HepG2 (cell line): ENCODE measurements around the gene KIF3C. TPM values are rescaled to one million over a fixed set of nuclear protein-coding genes. Genes with fewer than 3 reads are reported as not detected.
A peak's percentile ranks its signal among the peaks of the same experiment; 100 is the strongest.

Source experiments
- ATF7 ChIP-seq, 2 experiments: fragments of 450-650 bp in 1 of 2; sonication (generic) in 1 of 2; formaldehyde crosslinking in 1 of 2; IDR thresholded peaks; 2 replicates each; pipeline versions ENCODE4 v1.4.0 to v1.6.1; 2016 to 2020; ENCODE audit warnings: antibody characterized with exemption in 1 of 2, mild to moderate bottlenecking in 1 of 2, missing genetic modification reagents in 1 of 2
- HMGXB3 ChIP-seq: sonication (generic); formaldehyde crosslinking; IDR thresholded peaks from 2 replicates; pipeline ENCODE4 v1.4.0; 2020; ENCODE audit warnings: missing genetic modification reagents, borderline replicate concordance
- HNF4A ChIP-seq: sonication (generic); formaldehyde crosslinking; IDR thresholded peaks from 2 replicates; pipeline ENCODE4 v1.4.0; 2020; ENCODE audit warnings: missing genetic modification reagents
- KDM1A ChIP-seq: IDR thresholded peaks from 2 replicates; pipeline ENCODE4 v1.6.1; 2016; ENCODE audit warnings: missing compliant biosample characterization
- KDM5A ChIP-seq: fragments of 200-600 bp; sonication (generic); IDR thresholded peaks from 2 replicates; pipeline ENCODE4 v1.7.0; 2018; ENCODE audit warnings: antibody characterized with exemption, mild to moderate bottlenecking, low read length, borderline replicate concordance
- MEIS1 ChIP-seq: sonication (generic); formaldehyde crosslinking; IDR thresholded peaks from 2 replicates; pipeline ENCODE4 v1.9.0; 2021; ENCODE audit warnings: mild to moderate bottlenecking, missing genetic modification reagents, moderate library complexity, borderline replicate concordance
- NONO ChIP-seq, 2 experiments: fragments of 450-650 bp in 1 of 2; sonication (generic) in 1 of 2; formaldehyde crosslinking in 1 of 2; IDR thresholded peaks in 1 of 2; conservative IDR thresholded peaks in 1 of 2; 2 replicates each; pipeline versions ENCODE4 v1.6.1 to v1.8.0; 2017 to 2022; ENCODE audit warnings: mild to moderate bottlenecking in 1 of 2, missing genetic modification reagents in 1 of 2, moderate library complexity in 1 of 2
- RARG ChIP-seq: sonication (generic); formaldehyde crosslinking; IDR thresholded peaks from 2 replicates; pipeline ENCODE4 v1.4.0; 2020; ENCODE audit warnings: low read depth, mild to moderate bottlenecking, missing genetic modification reagents
- SSRP1 ChIP-seq: IDR thresholded peaks from 2 replicates; pipeline ENCODE4 v1.6.1; 2016; ENCODE audit warnings: control low read depth
- TFE3 ChIP-seq: IDR thresholded peaks from 2 replicates; pipeline ENCODE4 v1.6.1; 2016
- U2AF2 ChIP-seq: fragments of 200-400 bp; formaldehyde crosslinking; IDR thresholded peaks from 2 replicates; pipeline ENCODE4 v1.6.1; 2017; ENCODE audit warnings: low read depth, mild to moderate bottlenecking, low read length
- ZBTB43 ChIP-seq: sonication (generic); formaldehyde crosslinking; conservative IDR thresholded peaks from 2 replicates; pipeline ENCODE4 v1.4.0; 2020; ENCODE audit warnings: missing genetic modification reagents
- ZBTB44 ChIP-seq: sonication (generic); formaldehyde crosslinking; IDR thresholded peaks from 2 replicates; pipeline ENCODE4 v1.4.0; 2020; ENCODE audit warnings: missing genetic modification reagents
- ZFP41 ChIP-seq: sonication (generic); formaldehyde crosslinking; IDR thresholded peaks from 2 replicates; pipeline ENCODE4 v1.4.0; 2020; ENCODE audit warnings: mild to moderate bottlenecking, missing genetic modification reagents, borderline replicate concordance
- ZNF703 ChIP-seq: sonication (generic); formaldehyde crosslinking; IDR thresholded peaks from 2 replicates; pipeline ENCODE4 v1.5.1; 2020; ENCODE audit warnings: missing genetic modification reagents, mild to moderate bottlenecking, moderate library complexity, borderline replicate concordance
- ZNF800 ChIP-seq: sonication (generic); formaldehyde crosslinking; IDR thresholded peaks from 2 replicates; pipeline ENCODE4 v1.4.0; 2020; ENCODE audit warnings: missing genetic modification reagents
- polyA plus RNA-seq, 8 experiments: library from polyadenylated mRNA; depleted of rRNA in 3 of 8; stranded (reverse) in 7 of 8; unstranded in 1 of 8; fragments of >200 nt; fragmentation: Illumina TruSeq in 4 of 8; extraction: Trizol in 4 of 8; gene quantifications; 2 replicates each; pipeline versions ENCODE4 v1.2.1 to v1.2.3, GENCODE V29; 2011 to 2016; ENCODE audit warnings: low read depth in 4 of 8, missing spikeins in 1 of 8, mixed read lengths in 1 of 8; ENCODE audit not compliant: insufficient read depth in 1 of 8
- total RNA-seq, 5 experiments: library from RNA; depleted of rRNA; stranded (reverse); fragments of >200 nt; fragmentation: Illumina TruSeq; extraction: Trizol; gene quantifications; 2 replicates each; pipeline ENCODE4 v1.2.3, GENCODE V29; 2016; ENCODE audit warnings: low read depth in 1 of 5

The KIF3C gene
- total and polyA plus RNA-seq, 2 of the 13 experiments (the other 11 are each of a cell fraction or from before 2014, with no cell fraction given), result 3.6 to 4.9 TPM

- peak; percentile 93 for TF ChIP-seq TFE3 (CRISPR knock-in tag)
- TF ChIP-seq RARG (CRISPR knock-in tag), result no peak
- no peak for TF ChIP-seq HMGXB3
- TF ChIP-seq KDM5A, result peak; percentile 25; the same call in 1 of the 2 replicates
- TF ChIP-seq ZNF800 (CRISPR knock-in tag), result no peak
- no peak for TF ChIP-seq U2AF2
- TF ChIP-seq ZFP41 (CRISPR knock-in tag), result no peak
- peak; percentile 43; the same call in 1 of the 2 replicates for TF ChIP-seq MEIS1 (CRISPR knock-in tag)
- no peak for TF ChIP-seq ZBTB43 (CRISPR knock-in tag)
- no peak for TF ChIP-seq KDM1A
- TF ChIP-seq ZBTB44 (CRISPR knock-in tag), result no peak
- 0 out of 2 replicates have a peak, but pooled peaks have one; percentile 78 for TF ChIP-seq SSRP1
- no peak for TF ChIP-seq NONO (IDR thresholded peaks at IDR 0.05)
- no peak for TF ChIP-seq NONO (CRISPR knock-in tag; conservative IDR thresholded peaks at IDR 0.05)
- TF ChIP-seq HNF4A (CRISPR knock-in tag), result no peak
- no peak for TF ChIP-seq ZNF703
- no peak for TF ChIP-seq ATF7 (IDR thresholded peaks at IDR 0.05)
- TF ChIP-seq ATF7 (CRISPR knock-in tag; IDR thresholded peaks at IDR 0.05), result no peak
These were observed 29.9 kb upstream of the KIF3C start (continued) for GRCh38 chr2:26011990-26012856.
